Activated naive CD4-positive, alpha-beta T cell treated with anti-CD3 and anti-CD28 coated beads for 36 hours (primary cell): Measurements from ENCODE around the gene GALNT17. TPM values are rescaled to one million over a fixed set of nuclear protein-coding genes. Genes with fewer than 3 reads are reported as not detected.

Experiments used
- CTCF ChIA-PET: fragments of 350-600 bp; sonication (Branson Sonifier 250); formaldehyde crosslinking; loops from one replicate; lab custom pipeline; 2021; ENCODE audit warnings: antibody characterized with exemption; lab: Charles Lee
- DNase-seq: peaks from one replicate; pipeline ENCODE4 v3.0.0-alpha.2; 2020
- H3K27ac Mint-ChIP-seq: one replicate; pipeline ENCODE4 v1.8.0; 2021; ENCODE audit warnings: mild to moderate bottlenecking, mixed read lengths
- H3K27me3 Mint-ChIP-seq: one replicate; pipeline ENCODE4 v1.8.0; 2021; ENCODE audit warnings: low read depth, mixed read lengths
- H3K36me3 Mint-ChIP-seq: one replicate; pipeline ENCODE4 v1.8.0; 2021; ENCODE audit warnings: low read depth, mixed read lengths
- H3K4me1 Mint-ChIP-seq: one replicate; pipeline ENCODE4 v1.8.0; 2021; ENCODE audit warnings: low read depth, mixed read lengths
- H3K4me3 Mint-ChIP-seq: one replicate; pipeline ENCODE4 v1.8.0; 2021; ENCODE audit warnings: mild to moderate bottlenecking, moderate library complexity, mixed read lengths
- H3K9me3 Mint-ChIP-seq: one replicate; pipeline ENCODE4 v1.8.0; 2021; ENCODE audit warnings: mixed read lengths
- intact Hi-C: fragments of 100-400 bp; cut with micrococcal nuclease; formaldehyde crosslinking; loops from one replicate; pipeline ENCODE4 v1.15.1; 2023
- total RNA-seq, 2 experiments: library from RNA; stranded (reverse); gene quantifications; one replicate each; pipeline ENCODE4 v1.2.3, GENCODE V29; 2021

GALNT17 gene
- total RNA-seq, 2 experiments from 2014 or later = not detected

DNA sequence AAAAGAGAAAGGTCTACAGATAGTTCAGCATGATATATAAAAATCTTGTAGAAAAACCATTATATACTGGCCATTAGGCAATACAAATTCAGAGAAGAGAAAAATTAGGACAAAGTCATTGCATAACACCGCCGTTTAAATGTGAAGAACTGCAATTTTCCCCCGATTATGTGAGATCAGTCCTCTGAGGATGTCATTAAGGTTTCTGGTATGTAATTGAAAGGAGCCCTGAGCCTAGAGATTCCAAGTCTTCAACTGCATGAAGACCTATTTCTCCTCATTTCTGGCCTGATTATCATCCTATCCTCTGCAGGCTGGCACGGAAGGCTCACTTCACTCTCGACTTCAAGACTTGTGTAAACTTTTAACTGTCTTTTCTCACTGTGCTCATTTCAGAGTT, 395.3 kb downstream of the GALNT17 start:
- DNase-seq = no peak
- H3K36me3 Mint-ChIP-seq = no peaks in the 10 kb centered on the region
- no peak overlapping the region for H3K4me3 Mint-ChIP-seq
- no peaks in the 10 kb centered on the region for H3K4me1 Mint-ChIP-seq
- intact Hi-C loops = no loop called here
- CTCF ChIA-PET = no interaction called here
- no peak overlapping the region for H3K27ac Mint-ChIP-seq
- no peaks in the 10 kb centered on the region for H3K27me3 Mint-ChIP-seq
- peaks cover 8% of the 10 kb centered on the region for H3K9me3 Mint-ChIP-seq

DNA sequence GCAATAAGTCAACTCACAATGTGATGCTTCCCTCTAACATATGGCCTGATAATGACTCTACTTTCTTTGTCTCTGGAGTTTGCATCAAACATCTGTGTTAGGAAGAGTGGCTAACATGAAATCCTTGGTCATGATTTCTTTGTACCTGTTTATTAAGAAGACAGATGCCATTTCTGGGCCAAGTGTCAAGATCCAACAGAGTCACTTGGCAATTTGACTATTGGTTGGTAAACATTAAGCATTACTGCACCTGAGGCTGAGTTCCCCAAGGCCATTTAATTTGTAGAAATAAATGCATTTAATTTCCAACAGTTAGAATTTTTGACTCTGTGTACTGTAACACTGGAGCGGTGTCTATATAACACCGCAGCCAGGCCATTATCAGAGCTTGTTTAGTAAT, 403.7 kb downstream of the GALNT17 start:
- H3K36me3 Mint-ChIP-seq = no peaks in the 10 kb centered on the region
- no peak overlapping the region for H3K27ac Mint-ChIP-seq
- CTCF ChIA-PET = no interaction called here
- DNase-seq = no peak
- peaks cover 13% of the 10 kb centered on the region for H3K9me3 Mint-ChIP-seq
- H3K4me1 Mint-ChIP-seq = no peaks in the 10 kb centered on the region
- H3K27me3 Mint-ChIP-seq = no peaks in the 10 kb centered on the region
- intact Hi-C loops = no loop called here
- H3K4me3 Mint-ChIP-seq = no peak overlapping the region

DNA sequence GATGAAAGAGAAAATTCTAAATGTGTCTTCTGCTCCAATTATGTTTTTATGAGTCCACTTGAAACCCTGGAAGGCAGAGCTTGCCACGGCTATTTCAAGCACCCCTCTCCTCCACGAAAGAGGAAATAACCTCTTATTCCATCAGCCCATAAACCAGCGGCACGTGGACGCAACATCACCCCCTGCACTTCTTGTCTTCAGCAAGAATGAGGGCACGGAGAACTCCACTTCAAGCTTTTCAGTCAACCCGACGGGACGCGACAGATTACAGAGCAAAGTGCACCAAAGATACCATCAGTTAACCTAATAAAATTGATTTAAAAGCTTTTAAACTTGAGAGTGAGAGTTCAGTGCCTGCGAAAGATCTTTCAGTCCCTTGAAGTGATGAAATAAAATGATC, 406.3 kb downstream of the GALNT17 start:
- Mint-ChIP-seq H3K9me3 (peaks cover 15% of the 10 kb centered on the region), H3K4me3 (no peak overlapping the region), H3K36me3 (no peaks in the 10 kb centered on the region), H3K27ac (no peak overlapping the region), H3K27me3 (no peaks in the 10 kb centered on the region), H3K4me1 (no peaks in the 10 kb centered on the region)
- no peak for DNase-seq
- intact Hi-C loops = no loop called here
- CTCF ChIA-PET = no interaction called here

DNA sequence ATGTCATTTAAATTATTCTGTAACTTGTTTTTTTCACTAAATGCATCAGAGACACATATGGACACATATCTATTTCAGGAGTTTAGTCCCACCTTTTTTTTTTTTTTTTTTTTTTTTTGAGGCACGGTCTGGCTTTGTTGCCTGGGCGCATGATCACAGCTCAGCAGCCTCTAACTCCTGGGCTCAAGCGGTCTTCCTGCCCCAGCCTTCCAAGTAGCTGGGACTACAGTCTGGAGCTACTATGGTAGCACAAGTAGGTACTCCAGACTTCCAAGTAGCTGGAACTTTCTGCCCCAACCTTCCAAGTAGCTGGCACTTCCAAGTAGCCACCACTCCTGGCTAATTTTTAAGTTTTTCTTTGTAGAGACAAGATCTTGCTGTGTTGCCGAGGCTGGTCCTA, 407.7 kb downstream of the GALNT17 start:
- intact Hi-C loops = no loop called here
- no peak for DNase-seq
- Mint-ChIP-seq H3K4me1 (no peaks in the 10 kb centered on the region), H3K4me3 (no peak overlapping the region), H3K36me3 (no peaks in the 10 kb centered on the region), H3K9me3 (peaks cover 8% of the 10 kb centered on the region), H3K27me3 (no peaks in the 10 kb centered on the region), H3K27ac (no peak overlapping the region)
- CTCF ChIA-PET = no interaction called here

DNA sequence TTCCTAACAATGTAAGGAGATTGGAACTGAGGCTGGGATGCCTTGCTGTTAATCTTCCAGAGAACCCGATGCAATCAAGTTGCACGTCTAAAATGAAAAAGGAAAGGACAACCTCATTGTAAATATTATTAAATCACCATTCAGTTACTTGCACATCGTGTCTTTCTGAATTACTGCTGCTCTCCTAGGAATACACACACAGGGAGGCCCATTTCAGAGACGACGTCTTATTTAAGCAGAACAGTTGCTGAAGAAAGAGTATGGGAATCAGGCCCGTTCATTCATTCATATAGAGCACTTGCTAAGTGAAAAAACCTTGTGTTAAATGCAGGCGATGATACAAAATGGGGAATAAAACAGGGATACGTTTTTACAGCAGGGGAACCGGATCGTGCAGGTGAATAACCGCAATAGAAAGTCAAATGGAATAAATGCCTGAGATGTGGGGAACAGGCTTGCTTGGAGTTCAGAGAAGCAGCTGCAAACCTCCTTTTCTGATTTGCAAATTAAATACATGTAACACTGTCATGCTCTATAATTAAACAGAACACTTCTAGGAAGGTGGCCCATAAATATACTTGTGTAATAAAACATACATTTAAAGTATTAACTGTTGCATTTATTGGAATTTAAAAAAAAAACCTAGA, 409.9 kb downstream of the GALNT17 start:
- intact Hi-C loops = no loop called here
- Mint-ChIP-seq H3K36me3 (no peaks in the 10 kb centered on the region), H3K4me3 (no peak overlapping the region), H3K27me3 (no peaks in the 10 kb centered on the region), H3K9me3 (peaks cover 4% of the 10 kb centered on the region), H3K27ac (no peak overlapping the region), H3K4me1 (no peaks in the 10 kb centered on the region)
- DNase-seq = no peak
- CTCF ChIA-PET = no interaction called here

DNA sequence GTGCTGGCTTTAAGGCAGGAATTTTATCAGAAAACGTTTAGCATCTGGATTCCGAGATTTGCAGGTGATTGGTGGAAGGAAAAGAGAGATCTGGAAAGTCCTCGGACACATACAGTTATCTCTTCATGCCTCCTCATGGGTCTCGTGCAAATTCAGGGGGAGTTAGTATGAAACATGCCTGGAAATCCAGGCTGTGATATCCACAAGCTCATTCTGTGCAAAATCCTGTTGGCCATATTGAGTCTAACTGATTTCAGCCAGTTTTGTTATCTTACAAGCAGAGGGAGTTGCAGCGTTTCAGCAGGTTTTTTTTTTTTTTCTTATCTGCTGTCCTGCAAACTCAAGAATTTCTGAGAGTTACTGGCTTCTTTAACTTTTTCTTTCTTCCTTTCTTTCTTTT, 411.5 kb downstream of the GALNT17 start:
- Mint-ChIP-seq H3K4me1 (no peaks in the 10 kb centered on the region), H3K27ac (no peak overlapping the region), H3K9me3 (peaks cover 5% of the 10 kb centered on the region), H3K4me3 (no peak overlapping the region), H3K36me3 (no peaks in the 10 kb centered on the region), H3K27me3 (no peaks in the 10 kb centered on the region)
- intact Hi-C loops = no loop called here
- DNase-seq = no peak
- CTCF ChIA-PET = no interaction called here

DNA sequence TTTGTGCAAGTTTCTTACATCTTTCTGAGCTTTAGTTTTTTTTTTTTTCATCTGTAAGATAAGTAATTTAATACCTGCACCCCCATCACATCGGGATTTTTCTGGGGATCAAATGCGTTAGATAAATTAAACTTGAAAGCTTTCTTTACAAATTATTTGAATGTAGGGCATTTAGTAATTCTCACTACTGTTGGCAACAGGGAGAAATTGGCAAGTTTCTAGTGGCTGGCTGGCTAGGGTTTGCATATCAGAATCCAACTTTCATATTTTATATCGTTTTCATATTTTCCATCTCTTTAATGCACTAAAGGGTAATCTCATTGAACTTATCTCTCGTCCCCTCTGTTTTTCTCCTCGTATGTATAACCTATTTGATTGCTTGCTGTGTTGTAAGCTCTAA, 412.9 kb downstream of the GALNT17 start:
- H3K9me3 Mint-ChIP-seq = peaks cover 5% of the 10 kb centered on the region
- CTCF ChIA-PET = no interaction called here
- no peak overlapping the region for H3K4me3 Mint-ChIP-seq
- no peaks in the 10 kb centered on the region for H3K27me3 Mint-ChIP-seq
- no peaks in the 10 kb centered on the region for H3K36me3 Mint-ChIP-seq
- no peak for DNase-seq
- intact Hi-C loops = no loop called here
- H3K4me1 Mint-ChIP-seq = no peaks in the 10 kb centered on the region
- no peak overlapping the region for H3K27ac Mint-ChIP-seq

DNA sequence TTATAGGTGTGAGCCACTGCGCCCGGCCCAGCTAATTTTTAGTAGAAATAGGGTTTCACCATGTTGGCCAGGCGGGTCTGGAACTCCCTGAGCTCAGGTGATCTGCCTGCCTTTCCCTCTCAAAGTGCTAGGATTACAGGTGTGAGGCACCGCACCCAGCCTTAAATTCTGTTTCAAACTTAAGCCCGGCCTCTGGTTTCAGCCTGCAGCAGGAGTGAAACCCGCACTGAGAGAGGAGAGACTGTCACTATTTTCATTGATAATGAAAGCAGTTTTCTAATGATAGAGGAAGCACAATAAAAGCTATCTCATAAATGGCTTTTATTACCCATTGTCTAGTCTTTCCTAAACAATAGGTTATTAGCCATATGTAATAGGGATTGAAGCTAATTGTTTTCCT, 415.5 kb downstream of the GALNT17 start:
- Mint-ChIP-seq H3K9me3 (peaks cover 7% of the 10 kb centered on the region), H3K36me3 (no peaks in the 10 kb centered on the region), H3K27me3 (no peaks in the 10 kb centered on the region), H3K4me1 (no peaks in the 10 kb centered on the region), H3K27ac (no peak overlapping the region), H3K4me3 (no peak overlapping the region)
- no peak for DNase-seq
- intact Hi-C loops = no loop called here
- CTCF ChIA-PET = no interaction called here

DNA sequence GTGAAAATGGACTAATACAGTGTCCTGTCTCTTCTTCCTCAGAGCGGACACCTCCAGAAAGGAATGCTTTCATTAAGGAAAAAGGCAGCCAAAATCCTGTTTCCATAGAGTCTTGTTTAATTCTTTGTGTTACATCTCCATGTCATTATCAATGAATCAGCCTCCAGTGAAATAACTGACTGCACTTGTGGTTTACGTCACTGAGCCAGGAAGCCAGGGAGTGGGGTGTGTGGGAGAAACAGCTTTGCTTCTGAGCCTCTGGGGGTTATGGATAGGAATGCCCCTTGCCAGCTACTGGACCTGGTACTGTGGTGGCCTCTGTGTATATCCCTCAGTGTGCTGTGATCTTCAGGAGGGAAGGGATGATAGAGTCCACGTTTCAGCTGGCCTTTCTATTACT, 416.8 kb downstream of the GALNT17 start:
- intact Hi-C loops = no loop called here
- Mint-ChIP-seq H3K27me3 (no peaks in the 10 kb centered on the region), H3K4me3 (no peak overlapping the region), H3K27ac (no peak overlapping the region), H3K4me1 (no peaks in the 10 kb centered on the region), H3K9me3 (peaks cover 7% of the 10 kb centered on the region), H3K36me3 (no peaks in the 10 kb centered on the region)
- DNase-seq = no peak
- CTCF ChIA-PET = no interaction called here

DNA sequence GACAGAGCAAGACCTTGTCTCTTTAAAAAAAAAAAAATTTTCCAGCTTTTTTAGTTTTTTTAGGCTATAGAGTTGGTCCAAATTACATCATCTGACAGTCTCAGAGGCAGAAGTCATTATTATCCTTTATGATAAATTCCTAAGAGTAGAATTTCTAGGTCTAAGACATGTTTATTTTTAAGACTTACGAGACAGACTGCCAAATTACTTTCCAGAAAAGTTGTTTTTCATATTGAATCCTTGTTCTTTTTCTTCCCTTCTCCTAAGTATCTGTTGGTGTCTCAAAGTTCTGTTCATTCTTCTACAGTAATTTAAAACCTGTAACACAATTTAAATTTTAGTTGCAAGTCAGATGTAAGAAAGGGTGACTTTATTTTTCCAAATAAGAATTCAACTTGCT, 421.4 kb downstream of the GALNT17 start:
- CTCF ChIA-PET = no interaction called here
- DNase-seq = no peak
- intact Hi-C loops = no loop called here
- Mint-ChIP-seq H3K4me1 (no peaks in the 10 kb centered on the region), H3K27me3 (no peaks in the 10 kb centered on the region), H3K4me3 (no peak overlapping the region), H3K9me3 (peaks cover 8% of the 10 kb centered on the region), H3K27ac (no peak overlapping the region), H3K36me3 (no peaks in the 10 kb centered on the region)

DNA sequence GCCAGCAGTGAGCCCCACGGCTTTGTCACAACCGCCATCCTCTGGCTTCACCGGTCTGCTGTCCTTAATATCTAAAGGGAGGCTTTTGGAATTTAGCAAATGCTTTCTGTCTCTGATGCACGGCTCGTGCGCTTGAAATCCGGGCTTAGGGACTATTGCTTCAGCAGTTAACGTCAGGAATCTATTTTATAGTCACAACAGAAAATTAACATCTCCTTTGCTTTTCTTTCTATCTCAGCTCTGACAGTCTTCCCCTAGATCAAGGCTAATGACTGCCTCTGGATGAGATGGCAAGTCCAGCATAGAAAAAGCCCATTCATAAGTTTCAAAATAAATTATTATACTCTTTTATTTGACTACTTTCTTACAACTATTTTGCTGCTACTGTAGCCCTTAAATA, 423.8 kb downstream of the GALNT17 start:
- Mint-ChIP-seq H3K4me3 (no peak overlapping the region), H3K27me3 (no peaks in the 10 kb centered on the region), H3K4me1 (no peaks in the 10 kb centered on the region), H3K36me3 (no peaks in the 10 kb centered on the region), H3K9me3 (peaks cover 10% of the 10 kb centered on the region), H3K27ac (no peak overlapping the region)
- DNase-seq = no peak
- intact Hi-C loops = no loop called here
- CTCF ChIA-PET = interaction anchor here (0.6 kb wide), 1 partner anchor 710 kb away, joined by 3 read pairs; no protein-coding TSS in a partner anchor

DNA sequence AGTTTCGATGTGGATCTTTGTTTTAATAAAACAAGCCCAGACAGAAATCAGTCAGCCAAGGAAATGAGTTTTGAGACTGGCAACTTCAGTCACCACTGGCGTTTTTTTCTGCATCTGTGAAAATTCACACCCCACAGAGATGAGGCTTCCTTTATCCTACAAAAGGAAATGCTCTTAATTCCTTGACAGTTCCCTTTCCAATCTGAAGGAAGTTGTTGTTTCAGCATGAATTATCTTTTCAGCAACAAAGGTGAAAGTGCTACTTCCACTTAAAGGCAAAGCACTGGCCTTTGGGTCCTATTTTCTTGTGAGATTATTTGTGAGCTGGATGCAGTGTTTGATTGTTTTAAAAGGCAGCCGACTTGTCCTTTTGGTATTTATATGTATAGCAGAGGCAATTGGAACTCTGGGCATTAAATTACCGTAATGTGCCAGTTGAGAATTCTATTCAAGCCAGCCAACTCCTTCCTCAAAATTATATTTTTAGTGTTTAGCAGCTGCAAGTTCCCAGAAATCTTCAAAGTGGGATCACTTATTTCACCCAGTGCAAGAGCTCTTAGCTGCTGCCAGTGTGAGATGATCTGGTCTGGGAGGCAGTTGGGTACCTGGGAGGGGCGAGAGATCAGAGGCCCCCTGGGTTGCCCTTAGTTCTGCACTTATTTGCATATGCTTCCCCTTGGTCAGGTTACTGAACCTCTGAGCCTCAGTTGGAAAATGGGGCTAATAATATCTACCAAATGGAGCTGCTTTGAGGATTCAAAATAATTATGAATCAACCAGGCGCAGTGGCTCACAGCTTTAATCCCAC, 427.1 kb downstream of the GALNT17 start:
- no peak overlapping the region for H3K27ac Mint-ChIP-seq
- H3K4me1 Mint-ChIP-seq = no peaks in the 10 kb centered on the region
- no peak for DNase-seq
- peaks cover 8% of the 10 kb centered on the region for H3K9me3 Mint-ChIP-seq
- intact Hi-C loops = no loop called here
- no peaks in the 10 kb centered on the region for H3K36me3 Mint-ChIP-seq
- CTCF ChIA-PET = interaction anchor here (0.7 kb wide), 1 partner anchor 25 kb away, joined by 4 read pairs; no protein-coding TSS in a partner anchor
- H3K27me3 Mint-ChIP-seq = no peaks in the 10 kb centered on the region
- no peak overlapping the region for H3K4me3 Mint-ChIP-seq

DNA sequence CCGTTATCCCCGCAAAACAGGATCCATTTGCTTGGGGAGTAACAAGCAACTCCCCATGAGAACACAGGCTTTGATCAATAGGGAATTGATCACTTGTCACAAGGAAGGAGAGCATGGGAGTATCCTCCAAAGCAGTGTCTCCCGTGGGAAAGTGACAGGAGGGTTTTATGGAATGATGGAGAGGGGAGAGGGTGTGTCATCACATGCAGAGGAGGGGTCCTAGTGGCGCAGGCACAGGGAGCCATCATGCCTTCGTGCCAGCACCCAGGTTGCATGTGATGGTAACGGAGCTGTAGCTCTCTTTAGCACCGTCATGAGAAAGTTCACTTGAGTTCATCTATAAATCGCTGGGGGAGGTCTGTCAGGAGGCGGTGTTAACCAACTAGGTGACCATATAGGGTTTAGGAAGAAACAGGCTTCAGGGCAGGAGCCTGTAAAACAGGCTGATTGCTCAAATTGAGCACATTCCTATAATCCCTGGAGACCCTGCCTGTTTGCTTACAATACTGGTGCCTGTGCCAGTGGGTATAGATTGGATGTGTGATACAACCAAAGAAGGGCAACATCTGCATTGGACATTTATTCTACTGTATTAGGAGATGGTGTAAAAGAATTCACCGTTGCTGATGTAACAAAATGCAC, 428.5 kb downstream of the GALNT17 start:
- Mint-ChIP-seq H3K27ac (no peak overlapping the region), H3K27me3 (no peaks in the 10 kb centered on the region), H3K36me3 (no peaks in the 10 kb centered on the region), H3K4me1 (no peaks in the 10 kb centered on the region), H3K9me3 (peaks cover 7% of the 10 kb centered on the region), H3K4me3 (no peak overlapping the region)
- CTCF ChIA-PET = no interaction called here
- no peak for DNase-seq
- intact Hi-C loops = no loop called here
